ENCODE measurements around the gene SRPK3.

GRCh38 chrX:153821066-153821465 lies 40.2 kb downstream of the SRPK3 start:
- no peak for TF ChIP-seq POLR2AphosphoS5 (IDR thresholded peaks at IDR 0.05; ENCODE audit: low read depth)
- no peak for TF ChIP-seq CTCF (conservative IDR thresholded peaks at IDR 0.05; ENCODE audit: low read depth in 2 of 2)
- no peak for TF ChIP-seq ETS1 (IDR thresholded peaks at IDR 0.05)
- TF ChIP-seq EZH2 (IDR thresholded peaks at IDR 0.05; ENCODE audit: low read depth, unreplicated experiment): no peak
- no peak for TF ChIP-seq REST (IDR thresholded peaks at IDR 0.05; ENCODE audit: unreplicated experiment)
- TF ChIP-seq CREB1 (CRISPR knock-in tag; IDR thresholded peaks at IDR 0.05; ENCODE audit: low read depth): no peak
- TF ChIP-seq EZH2phosphoT487 (IDR thresholded peaks at IDR 0.05; ENCODE audit: unreplicated experiment): no peak
- TF ChIP-seq ZNF462 (CRISPR knock-in tag; IDR thresholded peaks at IDR 0.05): no peak
